ENCODE measurements around the gene UBA52. TPM values are rescaled to one million over a fixed set of nuclear protein-coding genes. Genes with fewer than 3 reads are reported as not detected.
A peak's percentile ranks its signal among the peaks of the same experiment; 100 is the strongest.

Gene UBA52
- polyA plus RNA-seq, 3 donors: 832 to 3,024 (median 896) TPM

DNA sequence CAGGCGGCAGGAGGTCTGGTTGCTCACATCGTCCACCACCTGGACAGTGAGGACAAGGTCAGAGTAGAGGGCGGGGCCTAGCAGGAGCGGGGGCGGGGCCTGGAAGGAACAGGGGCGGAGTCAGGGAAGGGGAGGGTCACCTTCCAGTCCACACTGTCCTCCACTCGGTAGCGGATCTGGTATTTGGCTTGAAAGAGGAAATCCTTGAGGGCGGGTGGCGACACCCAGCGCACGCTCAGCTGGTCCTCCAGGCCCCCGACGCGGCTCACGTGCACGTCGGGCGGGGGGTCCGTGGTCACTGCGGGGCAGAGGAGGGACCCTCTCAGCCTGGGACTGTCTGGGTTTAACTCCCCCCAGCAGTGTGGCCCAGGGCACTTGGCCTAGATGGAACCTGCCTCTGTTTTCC lies 25.1 kb downstream of the UBA52 start:
- H3K4me3 Mint-ChIP-seq: peak overlapping the region; percentile 45 to 71
- intact Hi-C loops (cut with micrococcal nuclease): no loop called here

More for the DNA sequence above, 25.1 kb downstream of the UBA52 start:
- H3K27ac Mint-ChIP-seq: peak overlapping the region in 1 of 7 donors; percentile 50
- H3K27me3 Mint-ChIP-seq (ENCODE audit: low read depth in 3 of 3): peaks cover 47 to 76% (median 61%) of the 10 kb centered on the region in 3 donors
- WGBS (ENCODE audit: insufficient coverage): 8% methylated on average over 15 of the region's 21 CpGs
- Histone ChIP-seq H3K9me3 (replicated peaks in 1 of 2; ENCODE audit: control insufficient read depth in 1 of 2, insufficient read depth in 1 of 2, low read length in 2 of 2) (no peaks in the 10 kb centered on the region), H3K27me3 (ENCODE audit: control insufficient read depth in 2 of 2, insufficient read depth in 2 of 2, low read length in 2 of 2) (peaks cover 7 to 45% of the 10 kb centered on the region in 2 donors), H4K20me1 (ENCODE audit: insufficient read depth, low read length) (peaks cover 10% of the 10 kb centered on the region), H3K27ac (ENCODE audit: low read depth in 1 of 2, low read length in 2 of 2) (no peak overlapping the region), H3K4me3 (replicated peaks in 1 of 3; ENCODE audit: low read depth in 2 of 3, low read length in 3 of 3) (peak overlapping the region in 1 of 3 experiments; percentile 58), H3K9ac (ENCODE audit: insufficient read depth, low read length, poor library complexity, severe bottlenecking) (peak overlapping the region; percentile 15), H3K4me1 (ENCODE audit: control insufficient read depth in 1 of 2, insufficient read depth in 2 of 2, low read length in 2 of 2) (peaks cover 16 to 28% of the 10 kb centered on the region in 2 donors), H2AFZ (ENCODE audit: insufficient read depth, low read depth, low read length, poor library complexity, severe bottlenecking) (peak overlapping the region; percentile 70), H3K36me3 (replicated peaks in 1 of 2; ENCODE audit: control insufficient read depth in 1 of 2, insufficient read depth in 2 of 2, low read length in 2 of 2) (peaks cover 0 to 3% of the 10 kb centered on the region in 2 donors), H3K79me2 (ENCODE audit: insufficient read depth, low read length) (no peaks in the 10 kb centered on the region), H3K4me2 (replicated peaks; ENCODE audit: extremely low read depth, low read length, poor library complexity, severe bottlenecking) (peak overlapping the region; percentile 66)
- TF ChIP-seq CTCF (IDR thresholded peaks at IDR 0.05): no peak
- H3K9me3 Mint-ChIP-seq: peaks cover 0 to 9% (median 2%) of the 10 kb centered on the region in 7 donors
- H3K36me3 Mint-ChIP-seq: peaks cover 6 to 11% of the 10 kb centered on the region in 2 donors
- peaks cover 22% of the 10 kb centered on the region for H3K4me1 Mint-ChIP-seq
- DNase-seq: peak; percentile 68 to 79 (median 76)

All from CD14-positive monocyte (primary cell).